ENCODE measurements around the gene BAZ2A.

BAZ2A gene

DNA sequence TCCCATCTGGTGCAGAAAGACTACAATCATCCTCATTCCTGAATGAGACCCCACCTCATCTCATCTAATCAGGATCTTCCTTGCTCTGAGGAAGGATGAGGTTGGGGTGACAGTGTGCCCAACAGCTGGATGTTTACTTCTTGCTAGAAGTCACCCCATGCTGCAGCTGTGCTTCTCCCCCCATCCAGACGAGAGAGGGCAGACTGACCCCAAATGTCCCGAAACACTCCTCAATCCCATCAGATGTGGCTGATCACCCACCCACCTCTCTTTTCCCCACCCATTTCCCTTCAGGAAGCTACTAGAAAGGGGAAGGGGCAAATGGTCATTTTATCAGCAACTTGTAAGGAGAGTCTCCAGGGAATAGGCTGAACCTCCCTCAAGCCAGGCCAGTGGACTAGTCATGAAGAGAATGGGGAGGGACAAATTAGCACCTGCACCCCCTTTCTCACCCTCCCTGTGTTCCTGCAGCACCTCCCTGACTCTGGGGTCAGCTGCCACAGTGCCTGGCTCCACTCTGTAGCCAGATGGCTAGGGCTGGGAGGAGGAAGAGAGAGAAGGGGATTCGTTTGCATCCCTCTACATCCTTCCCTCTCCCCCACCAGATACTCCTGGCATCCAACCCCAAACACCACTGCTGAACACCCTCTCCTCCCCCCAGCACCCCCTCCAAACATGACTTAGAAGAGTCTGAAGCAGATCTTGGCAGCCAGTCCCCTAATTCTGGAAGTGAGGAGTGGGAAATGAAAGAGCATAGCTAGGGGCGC, 2.8 kb upstream of the BAZ2A start:
- H3K4me2 ChIP-seq (ENCODE audit: insufficient read depth, low read length, poor library complexity, severe bottlenecking) = peak overlapping the region; percentile 34
- peaks cover 8% of the 10 kb centered on the region for H3K79me1 ChIP-seq (ENCODE audit: low read depth, low read length)
- H2BK120ac ChIP-seq (ENCODE audit: low read depth, low read length) = no peak overlapping the region
- no peaks in the 10 kb centered on the region for H3K27me3 ChIP-seq (ENCODE audit: control insufficient read depth in 3 of 3, insufficient read depth in 3 of 3, low read depth in 1 of 3, low read length in 3 of 3)
- no peak overlapping the region for H3K4ac ChIP-seq (ENCODE audit: low read length)
- H3K4me1 ChIP-seq (ENCODE audit: control insufficient read depth in 2 of 2, insufficient read depth in 1 of 2, low read depth in 1 of 2, low read length in 2 of 2) = peaks cover 33 to 40% of the 10 kb centered on the region in 2 donors
- peak overlapping the region; percentile 66 for H3K18ac ChIP-seq (ENCODE audit: low read length)
- peaks cover 5 to 6% of the 10 kb centered on the region in 2 donors for H3K36me3 ChIP-seq (replicated peaks in 1 of 2; ENCODE audit: control insufficient read depth in 2 of 2, insufficient read depth in 2 of 2, low read length in 2 of 2)
- peak overlapping the region; percentile 77 for H2BK15ac ChIP-seq (ENCODE audit: low read length)
- H3K4me3 ChIP-seq (ENCODE audit: low read length in 2 of 2) = peak overlapping the region in 1 of 2 donors; percentile 14
- H2BK5ac ChIP-seq (ENCODE audit: low read length) = peak overlapping the region; percentile 49
- peak overlapping the region; percentile 91 for H2AK5ac ChIP-seq (ENCODE audit: low read depth, low read length)
- no peak for DNase-seq (ENCODE audit: low spot score)
- peak overlapping the region; percentile 10 for H3K27ac ChIP-seq (replicated peaks; ENCODE audit: low read length)
- no peak overlapping the region for H3K23ac ChIP-seq (ENCODE audit: low read depth, low read length, poor library complexity)
- WGBS, 2 donors (ENCODE audit: extremely low coverage in 2 of 2, insufficient read length in 2 of 2, insufficient replicate concordance in 1 of 2) = no CpG with 5 or more reads among the region's 4 CpGs
- H3K9me3 ChIP-seq (replicated peaks in 1 of 2; ENCODE audit: control insufficient read depth in 2 of 2, insufficient read depth in 1 of 2, low read depth in 1 of 2, low read length in 2 of 2) = no peaks in the 10 kb centered on the region
- H3K14ac ChIP-seq (ENCODE audit: low read length) = no peak overlapping the region
- H3K9ac ChIP-seq (ENCODE audit: low read depth, low read length, poor library complexity) = peak overlapping the region; percentile 18
- H2AFZ ChIP-seq (ENCODE audit: low read length) = peak overlapping the region; percentile 17
- no peak overlapping the region for H4K8ac ChIP-seq (ENCODE audit: low read depth, low read length)
- H4K91ac ChIP-seq (ENCODE audit: low read depth, low read length, poor library complexity) = no peak overlapping the region
- H2BK12ac ChIP-seq (ENCODE audit: low read length) = peak overlapping the region; percentile 86

DNA sequence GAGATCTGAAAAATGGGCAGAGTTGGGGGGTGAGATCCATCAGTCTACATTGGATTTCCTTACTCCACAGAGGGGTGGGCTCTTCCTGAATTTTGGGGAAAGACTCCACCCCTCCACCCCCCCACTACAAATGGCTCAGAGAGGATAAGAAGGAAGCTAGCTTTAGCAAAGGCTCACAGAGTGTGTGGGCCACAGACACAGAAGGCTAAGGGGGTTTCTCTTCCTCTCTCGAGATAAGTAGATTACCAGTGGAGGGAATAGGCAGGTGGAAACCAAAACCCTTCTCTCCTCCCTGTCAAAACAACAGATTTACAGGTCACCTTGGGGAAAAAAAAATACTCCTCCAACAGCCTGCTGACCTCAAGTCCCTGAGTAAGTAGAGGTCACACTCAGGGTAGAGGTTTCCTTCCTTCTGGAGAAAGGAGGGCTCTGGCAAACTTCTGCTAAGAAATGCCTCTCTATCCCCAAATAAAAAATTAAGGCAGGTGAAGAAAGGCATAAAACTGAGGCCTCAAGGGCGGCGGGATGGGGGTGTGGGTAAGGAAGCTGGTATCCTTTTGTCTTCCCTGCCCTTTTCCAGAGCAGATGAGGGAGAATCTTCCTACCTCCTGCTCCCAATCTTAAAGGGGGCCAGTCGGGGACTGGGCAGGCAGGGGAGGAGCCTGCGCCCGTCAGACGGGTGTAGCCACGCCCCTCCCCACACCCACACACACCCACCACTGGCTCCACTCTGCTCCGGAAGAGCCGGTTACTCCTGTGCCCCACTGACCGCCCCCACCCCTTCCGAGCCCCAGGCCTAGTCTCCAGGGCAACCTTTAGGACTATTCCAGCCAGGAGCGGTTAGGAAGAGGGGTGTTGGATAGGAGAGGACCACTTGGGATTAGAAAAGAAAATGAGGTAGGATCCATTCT, 1.9 kb upstream of the BAZ2A start:
- Histone ChIP-seq H3K9ac (ENCODE audit: low read depth, low read length, poor library complexity) (no peak overlapping the region), H3K4me2 (ENCODE audit: insufficient read depth, low read length, poor library complexity, severe bottlenecking) (peak overlapping the region; percentile 34), H3K36me3 (replicated peaks in 1 of 2; ENCODE audit: control insufficient read depth in 2 of 2, insufficient read depth in 2 of 2, low read length in 2 of 2) (peaks cover 2 to 6% of the 10 kb centered on the region in 2 donors), H2BK120ac (ENCODE audit: low read depth, low read length) (no peak overlapping the region), H3K18ac (ENCODE audit: low read length) (no peak overlapping the region), H3K4me1 (ENCODE audit: control insufficient read depth in 2 of 2, insufficient read depth in 1 of 2, low read depth in 1 of 2, low read length in 2 of 2) (peaks cover 33 to 36% of the 10 kb centered on the region in 2 donors), H3K23ac (ENCODE audit: low read depth, low read length, poor library complexity) (no peak overlapping the region), H3K14ac (ENCODE audit: low read length) (no peak overlapping the region), H2BK12ac (ENCODE audit: low read length) (no peak overlapping the region), H3K27me3 (ENCODE audit: control insufficient read depth in 3 of 3, insufficient read depth in 3 of 3, low read depth in 1 of 3, low read length in 3 of 3) (no peaks in the 10 kb centered on the region), H3K79me1 (ENCODE audit: low read depth, low read length) (peaks cover 10% of the 10 kb centered on the region), H2AK5ac (ENCODE audit: low read depth, low read length) (no peak overlapping the region), H2BK5ac (ENCODE audit: low read length) (no peak overlapping the region), H3K4ac (ENCODE audit: low read length) (no peak overlapping the region), H3K27ac (replicated peaks; ENCODE audit: low read length) (peak overlapping the region; percentile 5), H2AFZ (ENCODE audit: low read length) (peak overlapping the region; percentile 17), H4K8ac (ENCODE audit: low read depth, low read length) (no peak overlapping the region), H3K9me3 (replicated peaks in 1 of 2; ENCODE audit: control insufficient read depth in 2 of 2, insufficient read depth in 1 of 2, low read depth in 1 of 2, low read length in 2 of 2) (no peaks in the 10 kb centered on the region), H3K4me3 (ENCODE audit: low read length in 2 of 2) (peak overlapping the region in 1 of 2 donors; percentile 14), H4K91ac (ENCODE audit: low read depth, low read length, poor library complexity) (no peak overlapping the region), H2BK15ac (ENCODE audit: low read length) (no peak overlapping the region)
- no CpG with 5 or more reads among the region's 13 CpGs for WGBS, 2 donors (ENCODE audit: extremely low coverage in 2 of 2, insufficient read length in 2 of 2, insufficient replicate concordance in 1 of 2)
- DNase-seq (ENCODE audit: low spot score) = no peak

DNA sequence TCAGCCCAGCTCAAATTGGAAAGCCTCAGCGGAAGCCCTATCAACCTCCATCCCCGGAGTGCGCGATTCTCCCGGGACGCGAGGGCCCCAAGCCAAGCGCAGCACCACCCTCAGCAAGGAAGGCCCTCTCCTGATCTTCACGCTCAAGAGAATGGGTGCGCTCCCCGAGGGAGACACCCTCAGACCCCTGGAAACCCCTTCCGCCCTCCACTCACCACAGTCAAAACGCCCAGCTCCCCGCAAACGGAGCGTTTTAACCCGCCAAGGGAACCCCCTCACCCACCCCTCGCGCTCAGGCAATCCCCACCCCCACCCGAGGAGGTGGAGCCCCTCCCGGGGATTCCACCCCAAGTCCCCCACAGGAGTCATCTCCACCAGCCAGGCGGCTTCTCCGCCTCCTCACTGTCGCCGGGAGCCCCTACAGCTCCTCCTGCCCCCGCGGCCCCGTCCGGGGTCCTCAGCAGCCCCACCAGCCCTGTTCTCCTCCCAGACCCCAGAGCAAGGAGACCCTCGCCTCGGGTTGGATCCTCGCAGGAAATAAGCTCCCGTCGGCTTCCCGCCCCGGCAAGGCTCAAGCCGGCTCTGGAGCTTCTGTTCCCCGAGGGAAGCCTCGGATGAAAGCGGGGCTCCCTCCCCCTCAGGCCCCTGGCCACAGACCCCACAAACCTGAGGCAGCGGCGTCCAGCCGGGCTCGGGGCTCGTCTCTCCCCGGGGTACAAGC, 507 bp downstream of the BAZ2A start:
- no peak overlapping the region for H4K8ac ChIP-seq (ENCODE audit: low read depth, low read length)
- peaks cover 27 to 29% of the 10 kb centered on the region in 2 donors for H3K4me1 ChIP-seq (ENCODE audit: control insufficient read depth in 2 of 2, insufficient read depth in 1 of 2, low read depth in 1 of 2, low read length in 2 of 2)
- WGBS, 2 donors (ENCODE audit: extremely low coverage in 2 of 2, insufficient read length in 2 of 2, insufficient replicate concordance in 1 of 2) = no CpG with 5 or more reads among the region's 46 CpGs
- peak overlapping the region; percentile 88 for H2AFZ ChIP-seq (ENCODE audit: low read length)
- peak overlapping the region; percentile 63 for H3K14ac ChIP-seq (ENCODE audit: low read length)
- peak overlapping the region; percentile 89 to 99 for H3K4me3 ChIP-seq (ENCODE audit: low read length in 2 of 2)
- H2BK15ac ChIP-seq (ENCODE audit: low read length) = no peak overlapping the region
- H3K27me3 ChIP-seq (ENCODE audit: control insufficient read depth in 3 of 3, insufficient read depth in 3 of 3, low read depth in 1 of 3, low read length in 3 of 3) = no peaks in the 10 kb centered on the region
- no peak overlapping the region for H4K91ac ChIP-seq (ENCODE audit: low read depth, low read length, poor library complexity)
- H3K9ac ChIP-seq (ENCODE audit: low read depth, low read length, poor library complexity) = peak overlapping the region; percentile 89
- H3K4me2 ChIP-seq (ENCODE audit: insufficient read depth, low read length, poor library complexity, severe bottlenecking) = peak overlapping the region; percentile 66
- no peak overlapping the region for H3K4ac ChIP-seq (ENCODE audit: low read length)
- H3K9me3 ChIP-seq (replicated peaks in 1 of 2; ENCODE audit: control insufficient read depth in 2 of 2, insufficient read depth in 1 of 2, low read depth in 1 of 2, low read length in 2 of 2) = no peaks in the 10 kb centered on the region
- no peak for DNase-seq (ENCODE audit: low spot score)
- H3K79me1 ChIP-seq (ENCODE audit: low read depth, low read length) = peaks cover 12% of the 10 kb centered on the region
- H2BK120ac ChIP-seq (ENCODE audit: low read depth, low read length) = peak overlapping the region; percentile 13
- no peak overlapping the region for H2BK12ac ChIP-seq (ENCODE audit: low read length)
- H3K18ac ChIP-seq (ENCODE audit: low read length) = peak overlapping the region; percentile 96
- H2AK5ac ChIP-seq (ENCODE audit: low read depth, low read length) = peak overlapping the region; percentile 67
- H3K23ac ChIP-seq (ENCODE audit: low read depth, low read length, poor library complexity) = peak overlapping the region; percentile 61
- H3K27ac ChIP-seq (replicated peaks; ENCODE audit: low read length) = peak overlapping the region; percentile 66
- peaks cover 2 to 25% of the 10 kb centered on the region in 2 donors for H3K36me3 ChIP-seq (replicated peaks in 1 of 2; ENCODE audit: control insufficient read depth in 2 of 2, insufficient read depth in 2 of 2, low read length in 2 of 2)
- peak overlapping the region; percentile 97 for H2BK5ac ChIP-seq (ENCODE audit: low read length)
